CD4-positive, alpha-beta T cell treated with Interleukin-2 at 100 ng/mL for 4 hours (primary cell): ENCODE data around the gene SULF2.
"Not testable (repeated sequence)": the region's sequence is repeated elsewhere in the genome, so short reads cannot be mapped to it uniquely, and the experiment has no call there.

Experiments
- DNase-seq: peaks from one replicate; pipeline ENCODE4 v3.0.0-alpha.2; 2020; ENCODE audit warnings: low spot score

The SULF2 gene

DNA sequence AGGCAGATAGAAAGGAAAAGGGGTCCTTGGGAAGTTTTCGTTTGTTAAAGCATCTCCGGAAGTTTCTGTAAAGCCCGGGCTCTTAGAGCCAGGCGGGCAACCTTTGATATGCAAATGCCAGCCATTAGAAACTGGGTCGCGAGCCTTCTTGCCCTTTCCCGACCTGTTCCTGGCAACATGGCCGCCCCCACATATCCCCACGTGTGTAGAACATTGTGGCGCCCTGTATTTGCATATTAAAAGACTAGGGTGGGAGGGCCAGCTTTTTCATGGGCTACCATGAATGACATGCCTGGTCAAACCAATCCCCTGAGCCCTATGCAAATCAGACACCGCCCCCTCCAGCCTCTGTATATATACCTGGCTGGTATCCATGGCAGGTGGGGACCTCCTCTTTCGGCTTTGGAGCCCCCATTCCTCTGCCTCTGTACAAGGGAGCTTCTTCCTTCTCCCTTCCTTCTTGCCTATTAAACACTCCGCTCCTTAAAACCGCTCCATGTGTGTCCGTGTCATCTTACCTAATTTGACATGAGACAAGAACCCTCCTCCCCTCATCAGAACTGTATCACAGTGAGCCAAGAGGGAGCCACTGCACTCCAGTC is 19.0 kb upstream of the SULF2 start:
- not testable (repeated sequence) for DNase-seq

- no peak for DNase-seq
Observed at GRCh38 chr20:47802975-47803374, 17.7 kb upstream of the SULF2 start.

- no peak for DNase-seq
Observed at GRCh38 chr20:47802226-47802920, 17.1 kb upstream of the SULF2 start.

DNA sequence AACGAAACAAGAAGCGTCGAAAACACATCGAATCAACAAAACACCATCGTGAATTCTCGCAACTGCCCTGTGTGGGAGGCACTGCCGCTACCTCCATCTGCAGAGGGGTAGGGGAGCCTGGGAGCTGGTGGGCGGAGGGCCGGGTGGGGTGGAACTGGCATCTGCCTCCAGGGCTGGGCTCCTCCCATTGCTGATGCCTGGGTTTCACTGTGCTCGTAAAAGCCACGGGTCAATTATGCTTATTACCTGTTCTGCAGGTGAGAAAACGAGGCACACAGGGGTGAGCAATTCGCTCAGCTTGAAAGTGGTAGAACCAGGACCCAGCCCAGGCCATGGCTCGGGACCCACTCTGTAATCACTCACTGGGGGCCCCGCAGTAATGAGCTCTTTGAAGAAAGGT is 16.5 kb upstream of the SULF2 start:
- DNase-seq: no peak

DNA sequence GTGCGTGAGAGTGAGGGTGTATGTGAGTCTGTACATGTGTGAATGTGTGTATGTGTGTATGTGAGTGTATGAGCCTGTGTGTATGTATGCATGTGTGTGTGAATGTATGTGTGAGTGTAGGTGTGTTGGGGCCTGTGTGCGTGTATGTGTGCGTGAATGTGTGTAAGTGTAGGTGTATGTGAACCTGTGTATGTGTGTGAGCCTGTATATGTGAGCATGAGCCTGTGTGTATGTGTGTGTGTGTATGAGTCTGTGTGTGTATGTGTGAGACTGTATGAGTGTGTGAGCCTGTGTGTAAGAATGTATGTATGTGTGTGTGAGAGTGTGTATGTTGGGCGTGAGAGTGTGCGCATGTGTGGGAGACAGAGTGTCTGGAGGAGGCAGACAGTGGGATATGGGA is 15.8 kb upstream of the SULF2 start:
- no peak for DNase-seq

DNA sequence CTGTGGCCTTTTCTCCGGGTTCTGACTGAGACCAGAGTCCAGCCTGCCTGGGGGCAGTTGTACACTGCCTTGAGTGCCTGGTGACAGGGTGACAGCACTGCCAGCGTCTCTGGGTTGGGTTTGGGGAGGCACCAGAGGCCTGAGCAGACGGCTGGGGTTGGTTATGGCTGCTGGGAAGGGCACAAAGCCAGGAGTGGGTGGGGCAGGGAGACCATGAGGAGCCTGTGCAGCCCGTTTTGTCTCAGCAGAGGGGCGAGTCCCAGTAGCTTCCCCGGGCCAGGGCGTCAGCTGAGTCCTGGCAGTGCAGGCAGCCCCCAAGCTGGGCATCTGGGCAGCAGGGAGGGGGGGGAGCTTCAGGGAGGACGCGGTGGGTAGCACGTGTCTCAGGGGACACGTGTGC is 15.3 kb upstream of the SULF2 start:
- DNase-seq: no peak

- no peak for DNase-seq
Observed at GRCh38 chr20:47799116-47799715, 13.9 kb upstream of the SULF2 start.

DNA sequence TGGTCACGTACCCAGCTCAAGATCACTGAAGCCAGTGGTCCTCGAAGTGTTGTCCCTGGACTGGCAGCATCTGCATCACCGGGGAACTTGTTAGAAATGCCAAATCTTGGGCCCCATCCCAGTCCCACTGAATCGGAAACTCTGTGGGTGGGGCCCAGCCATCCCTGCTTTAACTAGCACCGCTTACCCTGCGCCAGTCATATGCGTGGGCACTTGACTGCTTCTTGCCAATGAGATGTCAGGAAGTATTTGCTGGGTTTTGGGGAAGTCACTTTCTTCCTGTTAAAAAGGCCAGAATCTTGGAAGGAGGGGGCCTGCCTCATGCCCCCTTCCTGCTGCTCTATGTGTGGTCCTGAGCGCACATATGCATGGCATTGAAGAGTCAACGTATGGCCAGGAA is 11.7 kb upstream of the SULF2 start:
- no peak for DNase-seq

GRCh38 chr20:47795214-47795907 is 10.1 kb upstream of the SULF2 start:
- no peak for DNase-seq

DNA sequence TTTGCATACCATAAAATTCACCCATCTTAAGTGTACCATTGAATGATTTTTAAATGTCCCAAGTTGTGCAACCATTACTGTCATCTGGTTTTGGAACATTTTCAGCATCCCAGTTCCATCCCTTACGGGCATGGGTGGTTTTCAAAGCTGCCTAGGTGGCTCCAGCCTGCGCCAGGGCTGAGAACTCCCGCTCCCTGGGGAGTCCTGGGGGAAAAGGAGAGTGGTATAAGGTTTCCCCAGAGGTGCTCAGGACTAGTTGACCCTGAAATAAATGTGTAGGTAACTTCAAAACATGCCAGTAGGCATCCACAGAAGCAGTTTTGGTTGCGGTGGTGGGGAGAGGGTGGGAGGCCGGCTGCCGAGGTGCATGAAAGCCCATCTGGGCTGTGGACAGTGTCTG is 9.0 kb upstream of the SULF2 start:
- DNase-seq: not testable (repeated sequence)

DNA sequence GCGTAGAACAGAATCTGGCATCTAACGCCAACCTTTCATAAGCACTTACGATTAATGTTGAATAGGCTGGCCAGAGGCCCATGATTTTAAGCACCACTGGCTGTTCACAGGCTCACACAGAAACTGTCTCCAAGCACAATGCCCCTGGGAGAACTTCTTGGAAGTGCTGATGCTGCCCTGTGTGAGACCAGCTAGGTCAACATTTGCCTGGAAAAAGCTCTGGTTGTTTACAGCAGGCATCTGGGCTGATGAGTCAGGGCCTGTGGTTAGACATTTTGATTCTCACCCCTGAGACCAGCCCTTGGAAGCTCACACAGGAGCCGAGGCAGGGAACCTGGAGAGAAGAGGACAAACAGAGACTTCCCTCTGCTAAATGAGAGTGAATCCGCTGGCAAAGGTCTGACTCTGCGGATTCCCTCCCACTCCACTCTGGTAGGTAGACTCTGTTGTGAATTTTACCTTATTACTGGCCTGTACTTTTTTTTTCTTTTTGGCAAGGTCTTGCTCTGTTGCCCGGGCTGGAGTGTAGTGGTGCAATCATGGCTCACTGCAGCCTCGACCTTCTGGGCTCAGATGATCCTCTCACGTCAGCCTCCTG is 6.8 kb upstream of the SULF2 start:
- DNase-seq: no peak

GRCh38 chr20:47791084-47791599 is 5.9 kb upstream of the SULF2 start:
- no peak for DNase-seq

DNA sequence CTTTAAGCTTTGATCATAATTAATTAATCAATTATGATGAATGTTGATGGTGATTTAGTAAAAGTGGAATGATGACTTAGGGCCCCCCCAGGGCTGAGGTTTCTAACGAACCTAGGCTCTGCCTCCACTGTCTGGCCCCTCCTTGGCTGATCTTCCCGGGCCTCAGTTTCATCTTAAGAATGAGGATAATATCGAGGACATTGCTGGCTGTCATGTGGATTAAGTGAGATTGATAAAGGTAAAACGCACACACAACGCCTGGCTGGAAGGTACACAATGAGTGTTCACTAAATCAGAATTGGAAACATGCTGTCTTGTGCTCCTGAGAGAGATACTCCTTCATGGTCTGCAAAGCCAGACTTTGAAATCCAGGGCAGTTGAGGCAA is 5.3 kb upstream of the SULF2 start:
- no peak for DNase-seq

DNA sequence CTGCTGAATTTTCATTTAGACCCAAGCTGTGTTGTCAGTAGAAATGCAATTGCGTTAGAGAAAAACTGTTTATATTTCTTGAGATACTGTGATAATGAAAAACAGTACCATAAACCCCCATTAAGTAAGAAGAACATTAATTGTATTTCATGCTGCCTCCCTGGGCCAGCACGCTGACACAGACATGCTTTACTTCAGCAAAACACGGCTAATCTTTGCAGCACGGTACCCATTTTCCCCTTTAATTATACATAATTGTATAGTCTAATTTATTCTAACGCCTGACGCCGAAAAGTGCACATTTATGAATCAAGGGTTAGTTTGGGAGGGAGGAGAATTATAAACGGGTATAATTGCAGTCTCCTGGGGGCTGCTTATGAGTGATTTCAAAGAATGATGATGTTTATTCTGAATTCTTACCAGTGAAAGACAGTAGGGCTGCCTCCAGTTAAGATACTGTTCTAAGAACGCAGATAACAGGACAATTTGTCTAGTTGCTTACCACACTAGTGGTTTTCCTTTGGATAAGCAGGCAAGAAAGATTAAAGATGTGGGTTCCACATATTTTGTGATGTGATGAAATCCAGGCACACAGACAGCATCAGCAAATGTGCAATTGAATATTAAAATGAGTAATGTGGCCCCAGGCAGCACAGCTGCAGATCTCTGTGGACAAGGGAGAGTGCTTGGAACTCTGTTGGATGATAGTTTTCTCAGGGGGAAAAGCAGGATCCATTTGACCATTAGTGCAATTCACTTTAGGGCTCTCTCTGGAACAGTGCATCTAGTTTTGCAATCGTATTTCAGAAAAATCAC is 4.7 kb upstream of the SULF2 start:
- DNase-seq: no peak

DNA sequence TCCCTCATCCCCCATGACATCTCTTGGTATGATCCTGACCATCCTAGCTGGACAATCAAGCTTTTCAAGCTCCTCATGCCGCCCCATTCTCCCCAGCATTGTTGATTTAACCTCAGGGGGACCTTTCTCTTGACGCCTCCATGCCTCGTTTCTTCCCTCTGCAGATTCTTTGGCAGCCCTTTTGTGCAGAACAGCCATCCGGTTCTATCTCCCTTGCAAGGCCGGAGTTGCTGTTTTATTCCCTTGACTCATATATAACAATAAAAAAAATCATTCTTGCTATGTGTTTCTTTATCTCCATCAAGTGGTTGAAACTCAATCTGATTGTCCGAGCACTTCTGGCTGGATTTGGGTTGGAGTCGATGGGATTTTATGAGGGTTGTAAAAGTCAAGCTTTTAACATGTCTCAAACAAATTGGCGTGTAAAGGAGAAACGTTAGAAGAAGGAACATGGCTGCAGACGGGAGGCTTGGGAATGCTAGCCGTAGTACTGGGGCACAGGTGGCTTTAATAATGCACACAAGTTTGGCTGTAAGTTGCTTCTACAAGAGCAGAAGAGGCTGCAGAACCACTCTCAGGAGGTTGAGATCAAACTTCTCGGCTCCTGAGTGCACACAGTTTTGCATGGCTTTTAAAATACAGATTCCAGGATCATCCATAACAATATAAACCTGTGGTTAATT is 3.9 kb upstream of the SULF2 start:
- DNase-seq: no peak

DNA sequence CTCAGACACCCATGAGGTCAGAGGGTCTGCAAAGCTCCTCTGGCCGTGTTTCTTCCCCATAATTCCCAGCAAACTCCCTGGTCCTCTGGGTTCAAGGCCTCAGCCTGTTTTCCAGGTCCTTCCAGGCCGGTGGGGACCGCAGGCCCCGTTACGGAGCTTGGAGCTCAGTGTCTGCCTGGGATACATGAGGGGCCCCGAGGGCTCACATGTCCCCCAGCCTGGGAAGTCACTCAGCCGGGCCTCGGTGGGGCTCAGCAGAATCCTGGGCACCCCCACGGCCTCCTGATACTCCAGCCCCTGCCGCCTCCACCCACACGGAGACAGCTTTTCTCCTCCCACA is 3.4 kb upstream of the SULF2 start:
- DNase-seq: no peak

DNA sequence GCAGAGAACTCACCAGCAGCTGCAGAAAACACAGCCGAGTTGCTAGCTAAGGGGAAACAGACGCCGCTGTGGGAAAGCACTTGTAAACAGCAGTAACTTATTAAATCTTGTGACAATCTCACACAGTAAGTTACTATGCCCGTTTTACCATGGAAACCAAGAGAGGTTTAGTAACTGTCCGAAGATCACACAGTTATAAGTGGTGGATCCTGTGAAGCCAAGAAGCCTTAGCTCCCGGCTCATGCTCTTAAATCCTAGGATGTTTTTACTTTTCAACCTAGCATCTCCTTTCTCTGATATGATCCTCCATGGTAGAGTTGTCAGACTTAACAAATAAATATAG is 1.5 kb upstream of the SULF2 start:
- DNase-seq: no peak

- no peak for DNase-seq
Observed at GRCh38 chr20:47785854-47786764, 828 bp upstream of the SULF2 start.

DNA sequence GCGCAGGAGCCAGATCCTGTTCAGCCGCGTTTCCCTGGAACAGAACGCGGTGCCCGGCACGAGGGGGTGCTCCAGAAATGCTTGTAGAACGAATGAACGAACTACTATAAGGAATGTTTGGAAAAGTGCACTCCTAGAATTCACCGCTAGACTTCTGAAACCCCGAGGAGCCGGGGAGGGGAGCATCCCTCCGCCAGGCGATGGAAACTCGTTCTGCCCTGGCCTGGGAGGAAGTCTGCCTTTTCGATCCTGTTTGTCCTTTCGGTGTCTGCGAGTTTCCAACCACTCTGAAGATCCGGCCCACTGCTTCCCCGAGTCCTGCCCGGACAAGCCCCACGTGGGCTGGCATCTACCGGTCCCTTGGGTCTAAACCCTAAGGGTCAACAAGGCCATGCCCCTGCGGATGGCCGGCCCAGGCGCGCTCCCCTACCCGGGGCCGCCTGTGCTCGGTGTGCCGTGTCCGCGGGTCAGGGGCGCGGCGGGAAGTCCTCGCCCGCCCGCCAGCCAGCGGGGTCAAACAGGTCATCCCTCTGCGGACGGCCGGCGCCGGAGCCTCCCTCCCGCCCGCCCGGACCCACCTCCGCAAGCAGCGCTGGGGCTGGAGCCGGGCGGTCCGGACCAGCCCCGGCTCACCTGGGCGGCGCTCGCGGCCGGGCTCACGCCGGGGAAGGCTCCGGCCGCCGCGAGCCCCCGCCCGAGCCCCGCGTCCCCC is 526 bp downstream of the SULF2 start:
- no peak for DNase-seq
